Calu3 (cell line): ENCODE results near the gene DNAI1. TPM values are rescaled to one million over a fixed set of nuclear protein-coding genes. Genes with fewer than 3 reads are reported as not detected.

Source experiments
- BruUV-seq: library from RNA; stranded (reverse); fragments of 400-500 nt; replicated peaks from 2 replicates; lab custom pipeline; 2021; lab: Mats Ljungman, UMichigan
- CTCF ChIA-PET: fragments of 300-600 bp; sonication (Branson Sonifier 250); formaldehyde crosslinking; loops from one replicate; lab custom pipeline; 2022; ENCODE audit warnings: antibody characterized with exemption; lab: Charles Lee
- DNase-seq: peaks from one replicate; pipeline ENCODE4 v3.0.0; 2022
- H3K27ac Mint-ChIP-seq: one replicate; pipeline ENCODE4 v1.8.0; 2022; ENCODE audit warnings: mixed read lengths; ENCODE audit not compliant: unreplicated experiment
- H3K27me3 Mint-ChIP-seq: one replicate; pipeline ENCODE4 v1.8.0; 2022; ENCODE audit warnings: mixed read lengths; ENCODE audit not compliant: unreplicated experiment
- H3K36me3 Mint-ChIP-seq: one replicate; pipeline ENCODE4 v1.8.0; 2022; ENCODE audit warnings: mild to moderate bottlenecking, moderate library complexity, mixed read lengths; ENCODE audit not compliant: insufficient read depth, unreplicated experiment
- H3K4me1 Mint-ChIP-seq: one replicate; pipeline ENCODE4 v1.8.0; 2022; ENCODE audit warnings: mild to moderate bottlenecking, low read depth, mixed read lengths; ENCODE audit not compliant: unreplicated experiment
- H3K4me3 Mint-ChIP-seq: one replicate; pipeline ENCODE4 v1.8.0; 2022; ENCODE audit warnings: mild to moderate bottlenecking, low read depth, moderate library complexity, mixed read lengths; ENCODE audit not compliant: unreplicated experiment
- H3K9me3 Mint-ChIP-seq: one replicate; pipeline ENCODE4 v1.8.0; 2022; ENCODE audit warnings: low read depth, mixed read lengths; ENCODE audit not compliant: unreplicated experiment
- intact Hi-C: fragments of 100-400 bp; cut with micrococcal nuclease; formaldehyde crosslinking; loops from one replicate; pipeline ENCODE4 v1.10.0; 2022; ENCODE audit not compliant: unreplicated experiment
- total RNA-seq: library from RNA; stranded (reverse); gene quantifications from 2 replicates; pipeline ENCODE4 v1.2.3, GENCODE V29; 2022
- TF ChIP-seq, protein P1 (sequence below): fragments of 200-600 bp; IDR thresholded peaks from one replicate; pipeline ENCODE4 v1.8.0; 2022; ENCODE audit warnings: antibody characterized with exemption; ENCODE audit not compliant: unreplicated experiment

DNAI1 gene
- total RNA-seq, 1 experiment from 2014 or later: not detected

DNA sequence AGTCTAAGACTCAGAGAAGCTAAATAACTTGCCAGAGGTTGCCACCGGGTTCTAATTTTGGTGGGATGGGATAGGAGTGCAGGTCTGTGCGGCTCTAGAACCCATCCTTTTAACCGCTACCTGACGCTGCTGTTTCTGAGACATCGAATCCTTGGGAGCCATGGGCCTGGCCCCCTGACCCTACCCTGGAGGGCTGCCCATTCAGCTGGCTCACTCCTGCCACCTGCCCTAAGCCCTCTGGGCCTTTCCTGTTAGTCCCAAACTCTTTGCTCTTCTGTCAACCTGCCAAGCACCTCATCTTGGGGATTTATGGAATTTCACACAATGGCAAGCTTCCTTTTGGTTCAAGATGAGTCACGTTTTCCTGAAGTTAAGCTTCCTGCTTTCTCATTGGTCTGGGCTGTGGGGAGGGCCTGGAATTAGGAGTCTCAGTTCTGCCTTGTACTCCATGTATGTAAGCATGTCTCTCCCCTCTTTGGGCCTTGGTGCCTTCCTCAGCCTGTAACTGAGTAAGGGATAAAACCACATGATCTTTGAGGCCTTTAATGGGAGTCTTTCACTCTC, 37.6 kb downstream of the DNAI1 start:
- Mint-ChIP-seq H3K27me3 (peaks cover 94% of the 10 kb centered on the region), H3K9me3 (no peaks in the 10 kb centered on the region), H3K36me3 (no peaks in the 10 kb centered on the region), H3K27ac (no peak overlapping the region), H3K4me1 (no peaks in the 10 kb centered on the region), H3K4me3 (no peak overlapping the region)
- TF ChIP-seq, protein P1, sequence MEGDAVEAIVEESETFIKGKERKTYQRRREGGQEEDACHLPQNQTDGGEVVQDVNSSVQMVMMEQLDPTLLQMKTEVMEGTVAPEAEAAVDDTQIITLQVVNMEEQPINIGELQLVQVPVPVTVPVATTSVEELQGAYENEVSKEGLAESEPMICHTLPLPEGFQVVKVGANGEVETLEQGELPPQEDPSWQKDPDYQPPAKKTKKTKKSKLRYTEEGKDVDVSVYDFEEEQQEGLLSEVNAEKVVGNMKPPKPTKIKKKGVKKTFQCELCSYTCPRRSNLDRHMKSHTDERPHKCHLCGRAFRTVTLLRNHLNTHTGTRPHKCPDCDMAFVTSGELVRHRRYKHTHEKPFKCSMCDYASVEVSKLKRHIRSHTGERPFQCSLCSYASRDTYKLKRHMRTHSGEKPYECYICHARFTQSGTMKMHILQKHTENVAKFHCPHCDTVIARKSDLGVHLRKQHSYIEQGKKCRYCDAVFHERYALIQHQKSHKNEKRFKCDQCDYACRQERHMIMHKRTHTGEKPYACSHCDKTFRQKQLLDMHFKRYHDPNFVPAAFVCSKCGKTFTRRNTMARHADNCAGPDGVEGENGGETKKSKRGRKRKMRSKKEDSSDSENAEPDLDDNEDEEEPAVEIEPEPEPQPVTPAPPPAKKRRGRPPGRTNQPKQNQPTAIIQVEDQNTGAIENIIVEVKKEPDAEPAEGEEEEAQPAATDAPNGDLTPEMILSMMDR: no peak
- no TSS peak for BruUV-seq
- no peak for DNase-seq
- CTCF ChIA-PET: interaction anchor here (1.0 kb wide), 1 partner anchor 92 kb away, joined by 3 read pairs; no protein-coding TSS in a partner anchor
- intact Hi-C loops: no loop called here

DNA sequence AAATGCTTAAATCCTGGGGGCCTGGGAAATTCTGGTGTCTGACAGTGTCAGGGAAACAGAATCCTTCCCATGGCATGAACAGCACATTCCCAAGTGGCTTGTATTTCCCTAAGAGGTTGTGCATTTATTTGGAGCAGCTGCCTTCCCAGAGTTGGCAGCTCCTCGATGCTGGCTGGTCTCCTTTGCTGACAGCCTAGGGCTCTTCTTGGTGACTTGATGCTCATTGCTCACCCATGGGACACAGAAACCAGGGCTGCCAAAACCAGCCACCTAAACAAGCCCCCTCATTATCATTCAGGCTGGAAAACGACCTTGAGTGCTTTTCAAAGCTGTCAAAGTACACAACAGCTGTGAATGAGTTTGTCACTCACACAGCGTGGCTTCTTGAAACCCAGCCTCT, 39.9 kb downstream of the DNAI1 start:
- DNase-seq: no peak
- CTCF ChIA-PET: no interaction called here
- Mint-ChIP-seq H3K27ac (no peak overlapping the region), H3K36me3 (no peaks in the 10 kb centered on the region), H3K27me3 (peaks cover 82% of the 10 kb centered on the region), H3K4me1 (no peaks in the 10 kb centered on the region), H3K9me3 (no peaks in the 10 kb centered on the region), H3K4me3 (no peak overlapping the region)
- BruUV-seq: no TSS peak
- intact Hi-C loops: no loop called here
- TF ChIP-seq, protein P1: no peak

DNA sequence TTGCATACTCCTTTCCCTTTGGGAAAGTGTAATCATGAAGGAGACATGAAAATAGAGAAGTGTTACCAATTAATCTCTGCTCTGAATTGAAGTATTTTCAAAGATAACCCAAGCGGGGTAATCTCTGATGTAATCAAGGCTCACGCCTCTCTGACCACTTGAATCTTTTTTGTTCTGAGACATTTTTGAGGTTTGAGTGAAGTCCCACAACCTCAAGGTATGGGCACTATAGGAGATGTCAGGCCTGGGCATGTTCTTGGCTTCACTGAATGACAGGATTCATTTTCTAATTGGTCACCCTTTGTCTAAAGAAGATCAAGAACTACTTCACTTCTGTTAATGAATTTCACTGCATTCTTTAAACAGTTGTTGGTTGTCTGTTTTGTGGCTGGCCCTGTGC, 40.5 kb downstream of the DNAI1 start:
- H3K36me3 Mint-ChIP-seq: no peaks in the 10 kb centered on the region
- BruUV-seq: no TSS peak
- no peak overlapping the region for H3K4me3 Mint-ChIP-seq
- H3K27me3 Mint-ChIP-seq: peaks cover 82% of the 10 kb centered on the region
- H3K27ac Mint-ChIP-seq: no peak overlapping the region
- no peak for DNase-seq
- no peaks in the 10 kb centered on the region for H3K9me3 Mint-ChIP-seq
- CTCF ChIA-PET: no interaction called here
- no peaks in the 10 kb centered on the region for H3K4me1 Mint-ChIP-seq
- intact Hi-C loops: no loop called here
- TF ChIP-seq, protein P1: no peak

DNA sequence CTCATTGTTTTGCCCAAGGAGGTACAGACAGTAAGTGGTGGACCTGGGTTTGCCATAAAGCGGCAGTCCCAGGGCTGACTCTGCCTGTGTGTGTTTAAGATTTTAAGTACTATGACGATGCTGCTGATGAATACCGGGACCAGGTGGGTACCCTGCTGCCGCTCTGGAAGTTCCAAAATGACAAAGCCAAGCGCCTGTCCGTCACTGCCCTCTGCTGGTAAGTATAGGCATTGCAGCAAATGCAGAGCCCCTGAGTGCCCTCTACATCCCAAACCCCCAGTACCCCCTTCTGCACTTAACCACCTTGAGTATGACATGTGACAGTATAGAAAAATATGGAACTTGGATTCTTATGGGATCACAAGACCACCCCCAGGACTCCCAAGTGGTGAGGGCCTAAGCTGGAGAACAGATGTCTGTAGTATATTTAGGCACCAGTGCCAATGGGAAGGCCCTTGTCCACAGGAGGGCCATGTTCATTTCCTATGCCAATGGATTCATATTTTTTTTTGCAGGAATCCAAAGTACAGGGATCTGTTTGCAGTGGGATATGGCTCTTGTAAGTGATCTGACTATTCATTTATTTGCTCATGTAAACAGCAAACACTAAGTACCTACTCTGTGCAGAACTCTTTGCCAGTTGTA, 42.1 kb downstream of the DNAI1 start:
- no peak overlapping the region for H3K4me3 Mint-ChIP-seq
- DNase-seq: peak; percentile 60
- no peaks in the 10 kb centered on the region for H3K9me3 Mint-ChIP-seq
- no TSS peak for BruUV-seq
- TF ChIP-seq, protein P1: peak; percentile 80
- H3K27me3 Mint-ChIP-seq: peaks cover 82% of the 10 kb centered on the region
- intact Hi-C loops: loop anchor here (1.0 kb wide), 1 partner anchor 63 kb away; no protein-coding TSS in a partner anchor
- CTCF ChIA-PET: interaction anchor here (1.3 kb wide), 1 partner anchor 97 kb away, joined by 5 read pairs; no protein-coding TSS in a partner anchor
- H3K27ac Mint-ChIP-seq: no peak overlapping the region
- no peaks in the 10 kb centered on the region for H3K36me3 Mint-ChIP-seq
- H3K4me1 Mint-ChIP-seq: no peaks in the 10 kb centered on the region
